A673 (cell line): ENCODE results near the gene PTPA.

Experiments
- EZH2 ChIP-seq: fragments of 200-600 bp; sonication (generic); IDR thresholded peaks from 2 replicates; pipeline ENCODE4 v1.6.1; 2017; ENCODE audit warnings: borderline replicate concordance, low read depth, mild to moderate bottlenecking, mixed read lengths, antibody characterized with exemption, low read length; ENCODE audit not compliant: poor library complexity, severe bottlenecking
- TF ChIP-seq, protein P1 (sequence below): fragments of 300-800, 200-600 bp; sonication (generic); conservative IDR thresholded peaks from 2 replicates; pipeline ENCODE4 v1.5.1; 2017; ENCODE audit warnings: low read depth, mild to moderate bottlenecking, antibody characterized with exemption, low read length, moderate library complexity, mixed read lengths

DNA sequence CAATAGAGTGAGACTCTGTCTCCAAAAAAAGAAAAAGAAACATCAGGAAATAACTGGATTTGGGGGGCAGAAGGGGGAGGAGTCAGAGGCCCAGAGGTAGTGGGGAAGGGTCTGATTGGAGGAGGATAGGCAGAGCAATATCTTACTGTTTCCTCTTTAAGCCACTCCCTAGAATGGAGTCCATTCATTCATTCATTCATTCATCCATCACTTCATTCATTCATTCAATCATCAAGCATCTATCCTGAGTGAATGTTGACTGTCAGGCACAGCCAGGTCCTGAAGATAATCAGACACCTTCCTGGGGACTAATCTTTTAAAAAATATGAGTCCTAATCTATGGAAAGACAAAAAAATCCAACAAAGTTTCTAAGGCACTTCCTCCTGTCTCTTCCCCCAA is 54.0 kb downstream of the PTPA start:
- TF ChIP-seq, protein P1, sequence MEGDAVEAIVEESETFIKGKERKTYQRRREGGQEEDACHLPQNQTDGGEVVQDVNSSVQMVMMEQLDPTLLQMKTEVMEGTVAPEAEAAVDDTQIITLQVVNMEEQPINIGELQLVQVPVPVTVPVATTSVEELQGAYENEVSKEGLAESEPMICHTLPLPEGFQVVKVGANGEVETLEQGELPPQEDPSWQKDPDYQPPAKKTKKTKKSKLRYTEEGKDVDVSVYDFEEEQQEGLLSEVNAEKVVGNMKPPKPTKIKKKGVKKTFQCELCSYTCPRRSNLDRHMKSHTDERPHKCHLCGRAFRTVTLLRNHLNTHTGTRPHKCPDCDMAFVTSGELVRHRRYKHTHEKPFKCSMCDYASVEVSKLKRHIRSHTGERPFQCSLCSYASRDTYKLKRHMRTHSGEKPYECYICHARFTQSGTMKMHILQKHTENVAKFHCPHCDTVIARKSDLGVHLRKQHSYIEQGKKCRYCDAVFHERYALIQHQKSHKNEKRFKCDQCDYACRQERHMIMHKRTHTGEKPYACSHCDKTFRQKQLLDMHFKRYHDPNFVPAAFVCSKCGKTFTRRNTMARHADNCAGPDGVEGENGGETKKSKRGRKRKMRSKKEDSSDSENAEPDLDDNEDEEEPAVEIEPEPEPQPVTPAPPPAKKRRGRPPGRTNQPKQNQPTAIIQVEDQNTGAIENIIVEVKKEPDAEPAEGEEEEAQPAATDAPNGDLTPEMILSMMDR = no peak
- no peak for TF ChIP-seq EZH2
